T-helper 1 cell treated with Interleukin-12 subunit alpha and Interleukin-12 subunit beta and Interleukin-4 antibody, amounts not matched to agents 30 ng/mL and 1 ng/mL, for 36 hours (primary cell): ENCODE data around the gene HOXD9. TPM values are rescaled to one million over a fixed set of nuclear protein-coding genes. Genes with fewer than 3 reads are reported as not detected.

Source experiments
- intact Hi-C: fragments of 100-400 bp; cut with micrococcal nuclease; formaldehyde crosslinking; loops from one replicate; pipeline ENCODE4 v1.15.1; 2024
- total RNA-seq: library from RNA; stranded (reverse); gene quantifications from 2 replicates; pipeline ENCODE4 v1.2.3, GENCODE V29; 2022

HOXD9 gene
- total RNA-seq, 1 donor from 2014 or later, result not detected

DNA sequence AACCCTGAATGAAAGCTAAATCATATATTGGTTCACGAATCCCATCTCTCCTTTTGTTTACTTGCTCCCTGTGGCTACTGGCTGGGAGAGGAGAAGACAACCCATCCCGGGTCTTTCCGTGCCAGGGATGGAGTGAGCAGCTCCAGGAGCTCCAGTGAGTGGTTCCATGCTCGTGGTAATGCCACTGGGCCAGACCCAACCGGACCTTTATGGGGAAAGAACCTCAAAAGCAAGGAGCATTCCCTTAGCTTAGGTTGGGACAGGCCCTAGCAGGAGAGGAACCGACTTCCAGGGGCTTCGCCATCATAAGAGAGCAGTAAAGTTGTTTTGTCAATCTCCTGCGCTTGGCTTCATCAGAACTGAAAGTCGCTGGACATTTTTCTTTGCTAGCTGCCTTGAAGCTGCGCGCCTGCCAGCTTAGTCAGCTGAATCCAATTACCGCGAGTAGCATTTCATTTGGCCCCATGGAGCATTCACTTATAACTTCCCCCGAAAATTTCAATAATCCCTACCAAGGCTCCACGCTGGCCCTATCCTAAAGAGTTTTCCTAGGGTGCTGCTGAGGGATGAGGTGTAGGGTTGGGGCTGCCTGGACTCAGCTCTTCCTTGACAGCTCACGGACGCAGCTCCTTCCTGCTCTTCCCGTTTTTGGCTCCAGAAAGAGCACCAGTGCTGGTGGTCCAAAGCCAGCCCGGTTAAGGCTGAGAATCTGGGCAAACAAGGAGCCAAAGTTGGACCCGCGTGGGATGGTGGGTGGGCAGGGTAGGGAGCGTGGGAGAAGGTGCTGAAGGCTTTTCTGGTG lies 39.5 kb downstream of the HOXD9 start:
- intact Hi-C loops, result loop anchor here (1.0 to 2.0 kb wide), 3 partner anchors 10 to 79 kb away; partner anchors contain the start of gene EVX2

DNA sequence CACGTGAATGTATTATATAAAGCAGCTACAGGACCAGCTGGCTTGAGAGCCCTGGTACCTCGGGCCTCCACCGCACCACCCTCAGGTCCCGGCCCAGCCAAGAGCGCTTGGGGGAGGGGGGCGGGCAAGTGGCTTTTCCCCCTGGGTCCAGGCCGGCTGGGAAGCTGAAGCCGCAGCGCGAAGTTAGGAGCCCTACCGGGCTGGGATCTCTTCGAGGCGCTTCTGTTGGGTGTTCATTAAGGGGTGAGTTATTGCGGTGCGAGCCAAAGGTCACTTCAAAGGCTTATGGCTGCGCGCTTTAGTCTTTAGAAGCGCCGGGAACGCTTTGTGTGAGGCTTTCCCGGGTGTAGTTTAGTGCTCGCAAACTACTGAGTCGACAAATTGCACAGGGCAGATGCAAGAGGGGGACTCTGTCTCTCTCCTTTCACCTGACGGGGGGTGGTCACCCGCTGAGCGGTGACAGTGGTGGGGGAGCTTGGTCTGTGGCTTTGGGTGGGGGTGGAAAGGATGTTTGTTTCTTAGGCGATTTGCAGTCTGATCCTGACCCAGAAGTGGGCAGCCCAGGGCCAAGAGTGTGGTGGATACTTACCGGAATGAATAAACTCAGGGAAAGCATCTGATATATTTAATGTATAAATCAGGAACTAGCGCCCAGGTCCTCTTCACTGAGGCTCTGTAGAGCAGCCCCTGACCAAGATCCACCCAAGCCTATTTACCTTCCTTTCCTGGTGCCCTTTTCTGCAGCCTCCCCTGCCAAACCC lies 40.6 kb downstream of the HOXD9 start:
- intact Hi-C loops, result loop anchor here (1.0 to 2.0 kb wide), 2 partner anchors 9 to 80 kb away; partner anchors contain the start of gene EVX2

DNA sequence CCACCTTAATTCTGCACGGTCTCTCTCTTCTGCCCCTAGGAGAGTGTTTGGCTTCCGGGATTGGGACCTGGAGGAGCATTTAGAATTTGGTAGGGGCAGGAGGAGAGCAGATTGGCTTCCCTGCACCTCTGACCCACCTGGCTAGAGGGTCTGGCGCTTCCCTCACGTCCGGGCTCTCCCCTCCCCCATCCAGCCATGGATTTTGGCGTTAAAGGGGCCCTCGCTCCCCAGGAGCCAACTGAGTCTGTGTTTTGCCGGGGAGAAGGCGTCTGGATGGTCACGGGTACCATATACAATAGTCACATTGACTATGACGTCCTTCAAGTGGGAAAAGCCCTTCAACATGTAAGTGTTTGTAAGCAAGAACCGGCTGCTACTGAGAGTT lies 41.1 kb downstream of the HOXD9 start:
- intact Hi-C loops, result loop anchor here (2.0 kb wide), 1 partner anchor 81 kb away; the partner anchor contains the start of gene EVX2

DNA sequence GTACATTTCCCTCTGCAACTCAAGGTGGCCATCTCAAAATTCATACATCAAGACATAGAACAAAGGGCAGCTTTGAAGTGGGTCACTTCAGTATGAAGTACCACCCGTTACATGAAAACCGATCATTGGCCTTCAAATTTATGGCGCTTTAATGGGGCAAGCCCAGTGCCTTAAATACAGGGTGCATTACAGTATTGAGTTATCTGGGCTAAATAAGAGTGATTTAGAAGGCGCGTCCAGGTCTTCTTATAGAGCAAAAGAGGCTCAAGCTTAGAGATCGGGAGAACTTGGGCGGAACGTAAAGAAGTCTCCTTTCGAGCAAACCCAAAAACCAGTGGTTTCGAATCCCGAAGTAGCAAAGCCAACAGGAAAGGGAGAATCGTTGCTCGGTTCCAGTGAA lies 41.7 kb downstream of the HOXD9 start:
- intact Hi-C loops, result no loop called here

DNA sequence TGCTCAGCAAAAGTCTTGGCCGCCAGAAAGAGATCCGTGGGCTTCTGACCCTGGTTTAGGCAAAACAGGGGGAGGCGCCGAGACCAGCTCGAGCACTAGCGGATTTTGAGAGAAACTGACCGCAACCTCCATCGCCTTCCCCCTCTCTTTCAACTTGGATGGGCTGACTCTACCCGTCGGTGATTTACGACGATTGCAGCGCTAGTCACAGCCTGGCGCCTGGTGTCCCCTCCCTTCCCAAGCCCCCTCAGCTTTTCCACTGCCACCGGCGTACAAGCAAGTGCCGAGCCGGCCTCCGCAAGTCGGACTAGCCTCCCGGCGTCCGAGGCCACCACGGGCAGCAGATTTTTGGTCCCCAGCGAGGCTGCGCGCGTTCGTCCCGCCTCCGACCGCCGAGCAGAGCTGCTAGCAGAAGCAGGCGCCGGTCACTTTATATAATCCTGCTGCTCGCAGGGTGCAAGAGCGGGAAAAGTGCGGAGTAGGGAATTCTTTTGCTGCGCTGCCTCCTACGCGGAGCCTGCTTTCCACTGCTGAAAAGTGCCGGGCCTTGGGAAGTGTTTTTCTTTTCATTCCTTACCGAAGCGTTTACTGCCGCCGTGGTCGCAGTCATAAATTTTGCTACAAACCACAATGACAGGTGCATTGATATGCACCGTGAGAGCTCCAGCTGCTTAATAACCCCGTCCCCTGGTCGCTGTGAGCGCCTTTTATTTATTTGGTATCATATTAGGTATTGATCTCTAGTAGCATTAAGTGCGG lies 42.3 kb downstream of the HOXD9 start:
- intact Hi-C loops, result no loop called here

DNA sequence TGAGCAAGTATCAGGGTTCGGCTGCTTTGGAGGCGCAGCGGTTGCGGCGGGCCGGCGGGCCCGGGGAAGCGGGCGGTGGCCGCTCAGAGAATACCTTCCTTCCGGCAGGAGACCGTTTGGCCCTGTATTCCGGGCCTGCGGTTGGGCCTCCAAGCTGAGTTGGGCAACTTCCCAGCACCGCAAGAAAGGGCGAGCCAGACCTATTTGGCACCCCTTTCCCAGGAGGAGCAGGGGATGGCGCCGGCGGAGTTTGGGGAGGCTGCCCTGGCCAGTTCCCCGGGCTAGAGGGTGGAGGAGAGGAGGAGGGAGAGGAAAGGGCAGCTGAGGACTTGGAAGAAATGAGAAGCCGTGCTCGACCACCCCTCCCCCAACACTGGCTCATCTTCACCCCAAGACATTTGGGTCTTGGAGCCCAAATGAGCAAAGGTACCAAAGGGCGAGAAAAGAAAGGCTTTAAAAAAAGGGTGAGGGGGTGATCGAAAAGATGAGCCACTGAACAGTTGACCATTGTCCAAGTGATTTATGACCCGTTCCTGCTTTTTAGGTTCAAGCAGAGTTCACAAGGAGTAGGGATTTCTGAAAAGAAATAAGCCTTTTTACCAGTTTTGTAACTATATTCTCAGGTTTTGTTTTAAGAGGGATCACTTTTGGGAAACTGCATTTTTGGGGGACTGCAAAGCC lies 43.0 kb downstream of the HOXD9 start:
- intact Hi-C loops, result no loop called here

GRCh38 chr2:176166272-176166671 lies 43.8 kb downstream of the HOXD9 start:
- intact Hi-C loops, result no loop called here

GRCh38 chr2:176167398-176167797 lies 44.9 kb downstream of the HOXD9 start:
- intact Hi-C loops, result no loop called here

DNA sequence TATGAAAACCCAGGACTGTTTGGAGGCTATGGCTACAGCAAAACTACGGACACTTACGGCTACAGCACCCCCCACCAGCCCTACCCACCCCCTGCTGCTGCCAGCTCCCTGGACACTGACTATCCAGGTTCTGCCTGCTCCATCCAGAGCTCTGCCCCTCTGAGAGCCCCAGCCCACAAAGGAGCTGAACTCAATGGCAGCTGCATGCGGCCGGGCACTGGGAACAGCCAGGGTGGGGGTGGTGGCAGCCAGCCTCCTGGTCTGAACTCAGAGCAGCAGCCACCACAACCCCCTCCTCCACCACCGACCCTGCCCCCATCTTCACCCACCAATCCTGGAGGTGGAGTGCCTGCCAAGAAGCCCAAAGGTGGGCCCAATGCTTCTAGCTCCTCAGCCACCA lies 46.7 kb downstream of the HOXD9 start:
- intact Hi-C loops, result no loop called here

DNA sequence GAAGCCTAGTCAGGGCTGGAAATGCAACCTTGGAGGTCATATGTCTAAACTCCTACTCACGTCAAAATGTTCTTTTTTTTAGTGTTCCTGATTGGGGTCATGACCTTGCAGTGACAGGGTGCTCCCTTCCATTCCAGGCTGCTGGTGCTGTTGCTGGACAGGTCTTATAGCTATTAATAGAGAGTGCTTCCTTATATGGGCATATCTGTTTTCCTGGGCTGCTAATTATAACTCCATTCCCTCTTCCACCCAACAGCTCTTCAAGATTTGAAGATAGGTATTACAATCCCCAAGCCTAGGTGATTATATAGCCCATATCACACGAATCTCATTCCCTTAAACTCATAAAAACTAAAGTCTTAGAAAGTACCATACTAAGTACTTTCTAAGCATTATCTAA lies 47.2 kb downstream of the HOXD9 start:
- intact Hi-C loops, result loop anchor here (5.0 kb wide), 1 partner anchor 1832 kb away; no protein-coding TSS in a partner anchor

DNA sequence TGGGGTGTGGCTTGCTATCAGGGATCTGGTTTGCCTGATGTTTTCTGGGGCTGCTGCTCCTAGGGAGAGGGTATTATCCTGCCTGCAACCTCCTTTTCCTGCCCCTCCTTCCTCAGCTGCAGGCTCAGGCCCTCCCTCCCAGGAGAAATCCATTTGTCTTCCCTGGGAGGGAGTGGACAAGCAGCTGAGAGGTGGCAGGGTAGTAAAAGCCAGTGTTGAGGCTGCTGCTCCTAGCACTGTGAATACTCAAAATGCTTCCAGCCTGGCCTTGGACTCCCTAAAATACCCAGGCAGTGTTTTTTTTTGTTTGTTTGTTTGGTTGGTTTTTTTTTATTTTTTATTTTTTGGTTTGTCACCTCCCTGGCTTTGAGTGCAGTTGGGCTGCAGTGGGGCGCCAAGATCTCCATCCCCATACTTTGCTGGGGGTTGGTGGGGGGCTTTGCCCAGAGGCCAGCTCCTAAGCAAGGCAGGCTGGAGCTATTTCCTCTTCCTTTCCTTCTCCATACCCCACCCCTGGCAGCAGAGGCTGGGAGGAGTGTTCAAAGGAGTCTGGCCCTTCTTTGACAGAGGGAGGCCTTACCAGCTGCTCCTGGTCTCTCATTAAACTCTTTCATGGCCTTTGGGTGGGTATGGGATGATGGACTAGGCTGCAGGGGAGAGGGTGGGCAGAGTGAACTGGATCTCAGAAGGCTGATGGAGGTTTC lies 48.2 kb downstream of the HOXD9 start:
- intact Hi-C loops, result loop anchor here (5.0 kb wide), 1 partner anchor 1833 kb away; no protein-coding TSS in a partner anchor

- intact Hi-C loops, result loop anchor here (1.0 to 5.0 kb wide), 4 partner anchors 9 to 1834 kb away; partner anchors contain the start of gene HOXD3
Observed at GRCh38 chr2:176171351-176172006, 49.0 kb downstream of the HOXD9 start.

DNA sequence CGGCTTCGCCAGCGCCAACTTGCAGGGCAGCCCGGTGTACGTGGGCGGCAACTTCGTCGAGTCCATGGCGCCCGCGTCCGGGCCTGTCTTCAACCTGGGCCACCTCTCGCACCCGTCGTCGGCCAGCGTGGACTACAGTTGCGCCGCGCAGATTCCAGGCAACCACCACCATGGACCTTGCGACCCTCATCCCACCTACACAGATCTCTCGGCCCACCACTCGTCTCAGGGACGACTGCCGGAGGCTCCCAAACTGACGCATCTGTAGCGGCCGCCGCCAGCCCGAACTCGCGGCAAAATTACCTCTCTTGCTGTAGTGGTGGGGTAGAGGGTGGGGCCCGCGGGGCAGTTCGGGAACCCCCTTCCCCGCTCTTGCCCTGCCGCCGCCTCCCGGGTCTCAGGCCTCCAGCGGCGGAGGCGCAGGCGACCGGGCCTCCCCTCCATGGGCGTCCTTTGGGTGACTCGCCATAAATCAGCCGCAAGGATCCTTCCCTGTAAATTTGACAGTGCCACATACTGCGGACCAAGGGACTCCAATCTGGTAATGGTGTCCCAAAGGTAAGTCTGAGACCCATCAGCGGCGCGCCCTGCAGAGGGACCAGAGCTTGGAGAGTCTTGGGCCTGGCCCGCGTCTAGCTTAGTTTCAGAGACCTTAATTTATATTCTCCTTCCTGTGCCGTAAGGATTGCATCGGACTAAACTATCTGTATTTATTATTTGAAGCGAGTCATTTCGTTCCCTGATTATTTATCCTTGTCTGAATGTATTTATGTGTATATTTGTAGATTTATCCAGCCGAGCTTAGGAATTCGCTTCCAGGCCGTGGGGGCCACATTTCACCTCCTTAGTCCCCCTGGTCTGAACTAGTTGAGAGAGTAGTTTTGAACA lies 49.7 kb downstream of the HOXD9 start:
- intact Hi-C loops, result loop anchor here (1.0 to 5.0 kb wide), 4 partner anchors 10 to 1835 kb away; partner anchors contain the start of gene HOXD3

DNA sequence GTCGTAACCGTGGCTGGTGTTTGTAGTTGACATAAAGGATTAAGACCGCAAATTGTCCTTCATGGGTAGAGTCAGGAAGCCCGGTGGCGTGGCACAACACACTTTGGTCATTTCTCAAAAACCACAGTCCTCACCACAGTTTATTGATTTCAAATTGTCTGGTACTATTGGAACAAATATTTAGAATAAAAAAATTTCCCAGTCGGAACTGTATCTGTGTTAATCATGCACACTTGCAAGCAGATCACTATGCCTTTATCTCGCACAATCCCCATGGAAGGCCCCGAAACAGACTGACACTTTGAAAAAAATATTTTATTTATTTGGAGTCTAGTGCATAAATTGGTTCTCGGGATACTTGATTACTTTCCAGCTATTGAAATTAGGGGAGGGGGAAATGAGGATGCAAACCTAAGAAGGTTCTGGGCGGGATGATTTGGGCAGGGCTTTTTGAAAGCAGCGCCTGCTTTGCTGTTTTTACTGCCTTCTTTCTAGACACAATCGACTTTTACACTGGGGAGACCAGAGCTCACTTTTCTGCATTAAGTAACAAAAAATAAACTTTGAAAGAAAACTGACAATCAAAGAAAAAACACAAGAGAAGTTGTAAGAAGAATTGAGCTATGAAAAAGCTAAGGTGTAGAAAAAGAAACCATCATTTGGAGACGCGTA lies 50.5 kb downstream of the HOXD9 start:
- intact Hi-C loops, result loop anchor here (1.0 to 5.0 kb wide), 4 partner anchors 11 to 1836 kb away; partner anchors contain the start of gene HOXD3

DNA sequence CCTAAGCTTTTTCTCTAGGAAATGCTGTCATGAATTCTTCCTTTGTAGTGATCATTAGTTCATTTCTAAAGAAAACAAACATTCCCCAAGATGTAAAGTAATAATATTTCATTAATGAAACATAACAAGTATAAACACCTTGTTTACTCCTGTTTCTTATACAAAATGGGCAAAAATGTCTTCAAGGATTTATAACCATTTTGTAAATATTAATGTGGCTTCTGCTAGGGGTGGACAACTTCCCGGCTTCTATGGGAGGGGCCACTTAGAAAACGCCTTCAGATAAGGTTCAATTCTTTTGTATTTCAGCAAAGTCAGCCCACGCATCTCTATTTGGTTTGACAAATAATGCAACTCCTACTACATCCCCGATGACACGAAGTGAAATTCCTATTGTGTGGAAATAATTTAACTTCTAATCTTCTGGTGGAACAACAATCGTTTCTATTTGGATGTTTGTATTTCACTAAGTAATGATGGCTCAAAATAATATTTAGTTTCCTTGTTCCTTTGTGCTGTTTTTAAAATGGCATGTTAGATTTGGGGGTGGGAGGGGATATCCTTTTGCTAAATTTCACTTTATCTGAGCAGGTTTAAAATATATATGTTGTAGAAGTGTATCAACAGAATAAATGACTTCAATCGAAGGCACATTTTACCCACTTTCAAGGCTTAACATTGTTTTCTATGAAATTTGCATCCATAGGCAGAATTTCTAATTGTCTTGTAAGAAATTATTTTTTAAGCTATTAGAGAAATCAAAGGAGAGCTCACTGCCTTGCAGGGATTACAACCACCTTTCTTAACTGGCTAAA lies 51.3 kb downstream of the HOXD9 start:
- intact Hi-C loops, result loop anchor here (2.0 to 5.0 kb wide), 3 partner anchors 13 to 1836 kb away; partner anchors contain the start of gene HOXD3

GRCh38 chr2:176174382-176174823 lies 51.9 kb downstream of the HOXD9 start:
- intact Hi-C loops, result loop anchor here (5.0 kb wide), 1 partner anchor 1837 kb away; no protein-coding TSS in a partner anchor
